ENCODE results near the gene AIF1L. TPM values are rescaled to one million over a fixed set of nuclear protein-coding genes. Genes with fewer than 3 reads are reported as not detected.
A peak's percentile ranks its signal among the peaks of the same experiment; 100 is the strongest.
"Not testable (repeated sequence)": the region's sequence is repeated elsewhere in the genome, so short reads cannot be mapped to it uniquely, and the experiment has no call there.

The AIF1L gene
- total and polyA plus RNA-seq, 8 donors = 9.3 to 49.2 (median 41.5) TPM

GRCh38 chr9:131149688-131150053 lies 53.3 kb downstream of the AIF1L start:
- TF ChIP-seq, protein P1, sequence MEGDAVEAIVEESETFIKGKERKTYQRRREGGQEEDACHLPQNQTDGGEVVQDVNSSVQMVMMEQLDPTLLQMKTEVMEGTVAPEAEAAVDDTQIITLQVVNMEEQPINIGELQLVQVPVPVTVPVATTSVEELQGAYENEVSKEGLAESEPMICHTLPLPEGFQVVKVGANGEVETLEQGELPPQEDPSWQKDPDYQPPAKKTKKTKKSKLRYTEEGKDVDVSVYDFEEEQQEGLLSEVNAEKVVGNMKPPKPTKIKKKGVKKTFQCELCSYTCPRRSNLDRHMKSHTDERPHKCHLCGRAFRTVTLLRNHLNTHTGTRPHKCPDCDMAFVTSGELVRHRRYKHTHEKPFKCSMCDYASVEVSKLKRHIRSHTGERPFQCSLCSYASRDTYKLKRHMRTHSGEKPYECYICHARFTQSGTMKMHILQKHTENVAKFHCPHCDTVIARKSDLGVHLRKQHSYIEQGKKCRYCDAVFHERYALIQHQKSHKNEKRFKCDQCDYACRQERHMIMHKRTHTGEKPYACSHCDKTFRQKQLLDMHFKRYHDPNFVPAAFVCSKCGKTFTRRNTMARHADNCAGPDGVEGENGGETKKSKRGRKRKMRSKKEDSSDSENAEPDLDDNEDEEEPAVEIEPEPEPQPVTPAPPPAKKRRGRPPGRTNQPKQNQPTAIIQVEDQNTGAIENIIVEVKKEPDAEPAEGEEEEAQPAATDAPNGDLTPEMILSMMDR (IDR thresholded peaks at IDR 0.05) = no peak
- Histone ChIP-seq H3K27ac (no peak overlapping the region), H3K9me3 (no peaks in the 10 kb centered on the region), H3K4me3 (no peak overlapping the region), H3K4me1 (no peaks in the 10 kb centered on the region), H3K36me3 (peaks cover 1 to 100% of the 10 kb centered on the region in 2 donors), H3K27me3 (no peaks in the 10 kb centered on the region)
- ATAC-seq (no peak), DNase-seq (no peak)
- intact Hi-C loops (cut with DNase I) = no loop called here

DNA sequence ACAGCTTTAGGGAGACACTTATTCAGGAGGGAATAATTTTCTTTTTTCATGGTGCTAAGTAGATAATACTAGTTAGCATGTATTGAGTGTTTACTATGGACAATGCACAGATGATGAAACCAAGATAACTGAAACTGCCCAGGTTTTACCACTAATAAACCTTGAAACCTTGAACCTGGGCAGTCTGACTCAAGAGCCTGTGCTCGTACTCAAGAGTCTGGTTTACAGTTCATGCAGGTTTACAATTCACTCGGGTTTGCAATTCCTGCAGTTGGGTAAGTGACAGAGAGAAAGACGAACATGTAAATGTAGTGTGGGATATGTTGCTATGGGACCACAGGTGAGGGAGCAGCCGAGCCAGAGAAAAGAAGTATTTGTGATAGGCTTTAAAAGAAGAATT lies 57.3 kb downstream of the AIF1L start:
- Histone ChIP-seq H3K4me1 (no peaks in the 10 kb centered on the region), H3K27me3 (no peaks in the 10 kb centered on the region), H3K4me3 (no peak overlapping the region), H3K27ac (no peak overlapping the region), H3K36me3 (peaks cover 0 to 100% of the 10 kb centered on the region in 2 donors), H3K9me3 (no peaks in the 10 kb centered on the region)
- ATAC-seq = no peak
- TF ChIP-seq, protein P1 (IDR thresholded peaks at IDR 0.05) = no peak
- no peak for DNase-seq
- intact Hi-C loops (cut with DNase I) = no loop called here

DNA sequence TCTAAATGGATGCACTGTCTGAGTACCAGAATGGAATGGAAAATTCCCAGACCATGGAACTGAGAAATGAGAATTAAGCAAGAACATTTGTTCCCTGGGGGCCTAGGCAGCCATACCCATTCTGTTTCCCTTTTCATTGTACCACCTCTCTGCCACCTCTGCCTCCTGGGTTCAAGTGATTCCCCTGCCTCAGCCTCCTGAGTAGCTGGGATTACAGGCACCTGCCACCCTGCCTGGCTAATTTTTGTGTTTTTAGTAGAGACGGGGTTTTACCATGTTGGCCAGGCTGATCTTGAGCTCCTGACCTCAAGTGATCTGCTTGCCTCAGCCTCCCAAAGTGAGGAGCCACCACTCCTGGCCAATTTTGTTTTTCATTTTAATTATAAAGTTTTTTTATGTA lies 62.3 kb downstream of the AIF1L start:
- H3K27ac ChIP-seq; intact Hi-C loops (cut with DNase I); ATAC-seq: not testable (repeated sequence)

GRCh38 chr9:131160416-131161112 lies 64.2 kb downstream of the AIF1L start:
- Histone ChIP-seq H3K4me1 (no peaks in the 10 kb centered on the region), H3K27me3 (no peaks in the 10 kb centered on the region), H3K9me3 (no peaks in the 10 kb centered on the region), H3K36me3 (peaks cover 4 to 100% of the 10 kb centered on the region in 2 donors), H3K27ac (no peak overlapping the region), H3K4me3 (no peak overlapping the region)
- peak in 1 of 4 donors; percentile 4 for DNase-seq
- no peak for ATAC-seq
- intact Hi-C loops (cut with DNase I) = no loop called here
- TF ChIP-seq, protein P1 (IDR thresholded peaks at IDR 0.05) = no peak

More for the DNA sequence above, 62.3 kb downstream of the AIF1L start:
- peaks cover 4 to 100% of the 10 kb centered on the region in 2 donors for H3K36me3 ChIP-seq
- H3K9me3 ChIP-seq, H3K4me3 ChIP-seq, DNase-seq, H3K27me3 ChIP-seq, H3K4me1 ChIP-seq: not testable (repeated sequence)

DNA sequence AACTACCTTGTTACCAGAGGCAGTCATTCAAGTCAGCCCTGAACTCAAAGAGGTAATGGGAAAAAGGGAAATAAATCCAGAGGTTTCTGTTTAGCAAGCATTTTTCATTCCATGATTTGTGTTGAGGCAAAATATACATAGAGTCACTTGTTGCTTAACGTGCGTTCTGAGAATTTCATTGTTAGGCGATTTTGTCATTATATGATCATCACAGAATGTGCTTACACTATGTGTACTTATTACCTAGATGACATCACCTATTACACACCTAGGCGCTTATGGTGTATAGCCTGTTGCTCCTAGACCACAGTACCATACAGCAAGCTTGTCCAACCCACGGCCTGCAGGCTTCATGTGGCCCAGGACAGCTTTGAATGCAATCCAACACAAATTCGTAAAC lies 65.3 kb downstream of the AIF1L start:
- intact Hi-C loops (cut with DNase I) = no loop called here
- Histone ChIP-seq H3K4me3 (no peak overlapping the region), H3K36me3 (peaks cover 4 to 100% of the 10 kb centered on the region in 2 donors), H3K27me3 (no peaks in the 10 kb centered on the region), H3K27ac (no peak overlapping the region), H3K9me3 (no peaks in the 10 kb centered on the region), H3K4me1 (no peaks in the 10 kb centered on the region)
- TF ChIP-seq, protein P1 (IDR thresholded peaks at IDR 0.05) = no peak
- no peak for DNase-seq
- no peak for ATAC-seq

DNA sequence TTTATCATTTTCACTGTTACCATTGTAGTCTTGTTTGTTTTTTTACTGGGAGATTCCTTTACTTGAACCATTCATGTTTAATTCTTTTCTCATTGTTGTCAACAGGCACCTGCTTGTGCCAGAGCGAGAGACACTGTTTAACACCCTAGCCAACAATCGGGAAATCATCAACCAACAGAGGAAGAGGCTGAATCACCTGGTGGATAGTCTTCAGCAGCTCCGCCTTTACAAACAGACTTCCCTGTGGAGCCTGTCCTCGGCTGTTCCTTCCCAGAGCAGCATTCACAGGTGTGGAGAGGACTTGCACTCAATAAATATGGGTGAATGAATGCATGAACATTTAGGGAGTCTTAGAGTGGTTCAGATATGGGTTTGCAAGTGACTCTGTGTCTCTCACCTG lies 66.6 kb downstream of the AIF1L start:
- Histone ChIP-seq H3K9me3 (no peaks in the 10 kb centered on the region), H3K4me3 (no peak overlapping the region), H3K27ac (no peak overlapping the region), H3K4me1 (no peaks in the 10 kb centered on the region), H3K36me3 (peaks cover 4 to 97% of the 10 kb centered on the region in 2 donors), H3K27me3 (no peaks in the 10 kb centered on the region)
- ATAC-seq (no peak), DNase-seq (no peak)
- intact Hi-C loops (cut with DNase I) = no loop called here
- TF ChIP-seq, protein P1 (IDR thresholded peaks at IDR 0.05) = no peak

All from left lung (tissue), 10 donors.